PFSK-1 (cell line): ENCODE results near the gene HSBP1L1.

Experiments used
- FOXP2 ChIP-seq: optimal IDR thresholded peaks from 2 replicates; pipeline ENCODE3; 2011; ENCODE audit warnings: borderline replicate concordance, control low read depth, inconsistent platforms; ENCODE audit not compliant: insufficient read depth; ENCODE audit errors: extremely low read length, extremely low read depth
- POLR2AphosphoS5 ChIP-seq: IDR thresholded peaks from 2 replicates; pipeline ENCODE4 v1.6.1; 2012; ENCODE audit warnings: low read depth, mild to moderate bottlenecking, control low read depth, low read length, moderate library complexity
- REST ChIP-seq, 2 experiments: IDR thresholded peaks; 2 replicates each; pipeline versions ENCODE4 v1.6.1 to v1.8.0; 2011 to 2012; ENCODE audit warnings: low read depth in 2 of 2, low read length in 2 of 2, control low read depth in 1 of 2, inconsistent platforms in 1 of 2, mild to moderate bottlenecking in 1 of 2, moderate library complexity in 1 of 2; ENCODE audit not compliant: insufficient read depth in 1 of 2
- SIN3A ChIP-seq: IDR thresholded peaks from 2 replicates; pipeline ENCODE4 v1.6.1; 2012; ENCODE audit warnings: mild to moderate bottlenecking, low read length, moderate library complexity, borderline replicate concordance; ENCODE audit not compliant: insufficient read depth
- TAF1 ChIP-seq: IDR thresholded peaks from 2 replicates; pipeline ENCODE4 v1.6.1; 2012; ENCODE audit warnings: low read length, control low read depth, borderline replicate concordance; ENCODE audit not compliant: insufficient read depth

The HSBP1L1 gene

GRCh38 chr18:79932907-79933306 lies 31.5 kb upstream of the HSBP1L1 start:
- TF ChIP-seq POLR2AphosphoS5 (no peak), FOXP2 (no peak), SIN3A (no peak), TAF1 (no peak), REST (IDR thresholded peaks at IDR 0.05; ENCODE audit: insufficient read depth in 1 of 2, low read depth in 2 of 2, low read length in 2 of 2) (no peak)

- TF ChIP-seq POLR2AphosphoS5, result no peak
- no peak for TF ChIP-seq REST (IDR thresholded peaks at IDR 0.05; ENCODE audit: insufficient read depth in 1 of 2, low read depth in 2 of 2, low read length in 2 of 2)
- no peak for TF ChIP-seq SIN3A
- no peak for TF ChIP-seq TAF1
- peak; percentile 84 for TF ChIP-seq FOXP2
Observed at GRCh38 chr18:79933765-79934164, 30.7 kb upstream of the HSBP1L1 start.

- TF ChIP-seq SIN3A (no peak), POLR2AphosphoS5 (no peak), REST (IDR thresholded peaks at IDR 0.05; ENCODE audit: insufficient read depth in 1 of 2, low read depth in 2 of 2, low read length in 2 of 2) (no peak), FOXP2 (no peak), TAF1 (no peak)
Observed at GRCh38 chr18:79934311-79935097, 29.9 kb upstream of the HSBP1L1 start.

GRCh38 chr18:79935098-79935480 lies 29.4 kb upstream of the HSBP1L1 start:
- TF ChIP-seq TAF1 (no peak), SIN3A (no peak), FOXP2 (no peak), POLR2AphosphoS5 (no peak), REST (IDR thresholded peaks at IDR 0.05; ENCODE audit: insufficient read depth in 1 of 2, low read depth in 2 of 2, low read length in 2 of 2) (no peak)

GRCh38 chr18:79935499-79935898 lies 28.9 kb upstream of the HSBP1L1 start:
- TF ChIP-seq SIN3A (no peak), TAF1 (no peak), FOXP2 (no peak), REST (IDR thresholded peaks at IDR 0.05; ENCODE audit: insufficient read depth in 1 of 2, low read depth in 2 of 2, low read length in 2 of 2) (no peak), POLR2AphosphoS5 (no peak)
